Heart left ventricle (tissue), 16 donors: ENCODE results near the gene OCIAD1. TPM values are rescaled to one million over a fixed set of nuclear protein-coding genes. Genes with fewer than 3 reads are reported as not detected.
"Not testable (repeated sequence)": the region's sequence is repeated elsewhere in the genome, so short reads cannot be mapped to it uniquely, and the experiment has no call there.

Experiments
- ATAC-seq, 4 donors: fragments of 200-7000 bp; cut with Tn5 transposase; one replicate each; pipeline ENCODE4 v1.9.1; 2020 to 2022; ENCODE audit warnings: moderate library complexity in 4 of 4, mild to moderate bottlenecking in 3 of 4, moderate number of reproducible peaks in 1 of 4
- DNase-seq, 5 donors: peaks; one replicate each; pipeline ENCODE4 v3.0.0-alpha.2; 2020
- H3K27ac ChIP-seq, 12 donors: fragments of 200-600 bp; sonication (generic) in 4 of 12; one replicate each; pipeline versions ENCODE4 v1.5.0 to v1.8.0; 2016 to 2022; ENCODE audit warnings: mild to moderate bottlenecking in 2 of 12
- H3K27me3 ChIP-seq, 9 donors: fragments of 200-600 bp; sonication (generic) in 2 of 9; one replicate each; pipeline versions ENCODE4 v1.5.1 to v1.8.0; 2016 to 2022; ENCODE audit warnings: mild to moderate bottlenecking in 3 of 9
- H3K36me3 ChIP-seq, 9 donors: fragments of 200-600 bp; sonication (generic) in 2 of 9; one replicate each; pipeline versions ENCODE4 v1.5.0 to v1.8.0; 2018 to 2022; ENCODE audit warnings: mild to moderate bottlenecking in 2 of 9
- H3K4me1 ChIP-seq, 12 donors: fragments of 200-600 bp; sonication (generic) in 4 of 12; one replicate each; pipeline versions ENCODE4 v1.5.0 to v1.8.0; 2016 to 2022; ENCODE audit warnings: mild to moderate bottlenecking in 3 of 12
- H3K4me3 ChIP-seq, 12 donors: fragments of 200-600 bp; sonication (generic) in 4 of 12; one replicate each; pipeline versions ENCODE4 v1.5.0 to v1.8.0; 2017 to 2022; ENCODE audit warnings: mild to moderate bottlenecking in 9 of 12, moderate library complexity in 4 of 12
- H3K9me3 ChIP-seq, 12 donors: fragments of 200-600 bp; sonication (generic) in 4 of 12; one replicate each; pipeline versions ENCODE4 v1.5.0 to v1.8.0; 2016 to 2022; ENCODE audit warnings: mild to moderate bottlenecking in 1 of 12
- POLR2A ChIP-seq, 2 donors: fragments of 450-650 bp; IDR thresholded peaks; one replicate each; pipeline ENCODE4 v1.6.1; 2017; ENCODE audit warnings: antibody characterized with exemption in 2 of 2, mild to moderate bottlenecking in 2 of 2, moderate library complexity in 2 of 2
- WGBS, 4 donors: extraction: QIAGEN DNeasy Blood & Tissue Kit in 2 of 4; methylation state at CpG; one replicate each; pipeline versions ENCODE4 v1.1.5 to v1.1.7; 2013 to 2018; 5-methylcytosine and 5-hydroxymethylcytosine counted together
- intact Hi-C, 10 donors: fragments of 100-400 bp; cut with DNase I; formaldehyde crosslinking; loops; one replicate each; pipeline versions ENCODE4 v1.11.1 to v1.14.2; 2022
- polyA plus RNA-seq, 2 donors: library from polyadenylated mRNA; stranded (reverse); fragments of 200-250 nt; gene quantifications; one replicate each; pipeline ENCODE4 v1.2.3, GENCODE V29; 2013
- total RNA-seq, 9 donors: library from RNA; depleted of rRNA in 2 of 9; stranded (reverse); fragments of >200 nt in 2 of 9; fragmentation: NEBNext Ultra II Directional in 3 of 9; extraction: Animal tissue kit (Norgen Biotek cat#: 25700) in 3 of 9; gene quantifications; one replicate each; pipeline versions ENCODE4 v1.1.0 to v1.2.4, GENCODE V29; 2016 to 2023
- TF ChIP-seq, protein P1 (sequence below), 12 donors: fragments of 200-600 bp; sonication (generic) in 4 of 12; IDR thresholded peaks; one replicate each; pipeline versions ENCODE4 v1.5.0 to v1.8.0; 2018 to 2022; ENCODE audit warnings: antibody characterized with exemption in 12 of 12, mild to moderate bottlenecking in 5 of 12
- donor health status: ischemic (EF 13 %, LVEDD 7.1; RV severe dilation, severe dysfunction).
- donor health status: healthy with polysubstance abuse.
- donor health status: DM: no; HTN: yes; CAD: no.
- donor health status: DM: no; HTN: no; CAD: no.
- donor health status: ischemic (EF 25% LVEDD 6.9; RV normal size, moderate dysfunction).
- donor health status: ischemic (EF 25% LVEDD 5.7; RV mildly dilated, moderate dysfunction).
- donor health status: healthy.
- donor health status: DM: yes; HTN: yes; CAD: no.
- donor health status: ischemic (EF 35%, LVEDD 5.7; RV mildly dilated, moderate dysfunction).
- donor health status: nonischemic (EF 11% LVEDD 7.7; RV severe dilation, severe dysfunction).
- donor health status: DM: yes; HTN: yes; CAD: no.
- donor health status: PGD.
- donor health status: ischemic (EF 29% LVEDD 5.4; RV normal size, mild dysfunction).
- donor health status: nonischemic (EF 23%, LVEDD 6.1; RV moderate dilation, normal function).

The OCIAD1 gene
- total and polyA plus RNA-seq, 11 donors: 102 to 175 (median 133) TPM

DNA sequence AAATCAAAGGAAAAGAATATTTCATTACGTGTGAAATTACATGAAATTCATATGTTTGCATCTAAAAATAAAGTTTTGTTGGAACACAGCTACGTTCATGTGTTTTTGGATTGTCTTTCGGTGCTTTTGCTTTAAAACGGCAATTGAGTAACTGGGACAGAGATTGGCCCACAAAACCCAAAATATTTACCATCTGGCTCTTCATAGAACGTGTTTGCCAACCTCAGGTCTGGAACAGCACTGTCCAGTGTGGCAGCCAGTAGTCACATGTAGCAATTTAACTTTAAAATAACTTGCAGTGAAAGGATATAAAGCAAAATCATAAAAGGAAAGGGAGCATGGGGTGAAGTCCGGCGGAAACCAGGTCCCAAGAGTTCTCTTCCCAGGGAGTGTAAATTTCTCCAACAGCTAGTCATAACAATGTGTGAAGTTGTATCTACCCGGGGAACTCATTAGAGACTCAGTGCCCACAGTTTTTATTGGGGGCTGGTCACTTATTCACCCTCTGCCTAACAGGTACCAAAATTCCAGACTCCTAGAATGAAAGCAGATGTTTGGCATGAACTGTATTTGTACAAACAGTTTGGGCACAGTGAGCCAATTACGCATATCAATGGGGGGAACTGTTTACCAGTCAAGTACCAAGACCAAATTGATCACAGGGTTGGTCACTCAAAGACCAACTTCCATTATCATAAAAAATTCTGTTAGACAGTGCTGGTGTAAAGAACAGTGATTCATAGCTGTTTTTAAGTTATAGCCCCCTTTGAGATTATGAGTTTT is 10.3 kb downstream of the OCIAD1 start:
- H3K4me3 ChIP-seq: no peak overlapping the region
- H3K4me1 ChIP-seq: peaks cover 0 to 9% (median 0%) of the 10 kb centered on the region in 12 donors
- TF ChIP-seq POLR2A (IDR thresholded peaks at IDR 0.05): no peak
- TF ChIP-seq, protein P1, sequence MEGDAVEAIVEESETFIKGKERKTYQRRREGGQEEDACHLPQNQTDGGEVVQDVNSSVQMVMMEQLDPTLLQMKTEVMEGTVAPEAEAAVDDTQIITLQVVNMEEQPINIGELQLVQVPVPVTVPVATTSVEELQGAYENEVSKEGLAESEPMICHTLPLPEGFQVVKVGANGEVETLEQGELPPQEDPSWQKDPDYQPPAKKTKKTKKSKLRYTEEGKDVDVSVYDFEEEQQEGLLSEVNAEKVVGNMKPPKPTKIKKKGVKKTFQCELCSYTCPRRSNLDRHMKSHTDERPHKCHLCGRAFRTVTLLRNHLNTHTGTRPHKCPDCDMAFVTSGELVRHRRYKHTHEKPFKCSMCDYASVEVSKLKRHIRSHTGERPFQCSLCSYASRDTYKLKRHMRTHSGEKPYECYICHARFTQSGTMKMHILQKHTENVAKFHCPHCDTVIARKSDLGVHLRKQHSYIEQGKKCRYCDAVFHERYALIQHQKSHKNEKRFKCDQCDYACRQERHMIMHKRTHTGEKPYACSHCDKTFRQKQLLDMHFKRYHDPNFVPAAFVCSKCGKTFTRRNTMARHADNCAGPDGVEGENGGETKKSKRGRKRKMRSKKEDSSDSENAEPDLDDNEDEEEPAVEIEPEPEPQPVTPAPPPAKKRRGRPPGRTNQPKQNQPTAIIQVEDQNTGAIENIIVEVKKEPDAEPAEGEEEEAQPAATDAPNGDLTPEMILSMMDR (IDR thresholded peaks at IDR 0.05): no peak
- 82 to 88% (median 84%) methylated on average over 9 of the region's 9 CpGs for WGBS, 4 donors
- ATAC-seq (no peak), DNase-seq (no peak)
- intact Hi-C loops: loop anchor here in 2 of 10 donors (5.0 to 10.0 kb wide), 3 partner anchors 124 to 326 kb away; no protein-coding TSS in a partner anchor
- H3K27me3 ChIP-seq: no peaks in the 10 kb centered on the region
- H3K9me3 ChIP-seq: no peaks in the 10 kb centered on the region
- H3K27ac ChIP-seq: no peak overlapping the region
- H3K36me3 ChIP-seq: peaks cover 0 to 98% (median 79%) of the 10 kb centered on the region in 9 donors

DNA sequence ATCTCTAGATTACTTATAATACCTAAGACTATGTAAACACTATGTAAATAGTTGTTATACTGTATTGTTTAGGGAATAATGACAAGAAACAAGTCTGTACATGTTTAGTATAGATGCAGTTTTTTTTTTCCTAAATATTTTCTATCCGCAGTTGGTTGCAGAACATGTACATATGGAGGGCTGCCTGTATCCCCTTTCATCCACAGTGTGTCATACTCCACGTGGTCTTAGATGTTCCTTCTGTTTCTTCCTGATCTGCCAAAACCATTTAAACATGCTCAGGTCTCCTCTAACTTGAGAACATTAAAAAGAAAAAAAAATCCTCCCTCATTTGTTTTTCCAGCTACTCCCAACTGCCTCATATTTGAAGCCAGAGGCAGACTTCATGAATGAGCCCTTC is 14.0 kb downstream of the OCIAD1 start:
- DNase-seq (no peak), ATAC-seq (no peak)
- TF ChIP-seq, protein P1 (IDR thresholded peaks at IDR 0.05): no peak
- no peak for TF ChIP-seq POLR2A (IDR thresholded peaks at IDR 0.05)
- H3K27ac ChIP-seq: no peak overlapping the region
- H3K36me3 ChIP-seq: peaks cover 0 to 99% (median 78%) of the 10 kb centered on the region in 9 donors
- H3K4me3 ChIP-seq: no peak overlapping the region
- peaks cover 0 to 6% (median 0%) of the 10 kb centered on the region in 12 donors for H3K4me1 ChIP-seq
- WGBS, 4 donors: 68 to 78% (median 77%) methylated on average over 2 of the region's 2 CpGs
- intact Hi-C loops: loop anchor here in 2 of 10 donors (5.0 to 10.0 kb wide), 3 partner anchors 120 to 330 kb away; no protein-coding TSS in a partner anchor
- no peaks in the 10 kb centered on the region for H3K27me3 ChIP-seq
- peaks cover 0 to 3% (median 0%) of the 10 kb centered on the region in 12 donors for H3K9me3 ChIP-seq

DNA sequence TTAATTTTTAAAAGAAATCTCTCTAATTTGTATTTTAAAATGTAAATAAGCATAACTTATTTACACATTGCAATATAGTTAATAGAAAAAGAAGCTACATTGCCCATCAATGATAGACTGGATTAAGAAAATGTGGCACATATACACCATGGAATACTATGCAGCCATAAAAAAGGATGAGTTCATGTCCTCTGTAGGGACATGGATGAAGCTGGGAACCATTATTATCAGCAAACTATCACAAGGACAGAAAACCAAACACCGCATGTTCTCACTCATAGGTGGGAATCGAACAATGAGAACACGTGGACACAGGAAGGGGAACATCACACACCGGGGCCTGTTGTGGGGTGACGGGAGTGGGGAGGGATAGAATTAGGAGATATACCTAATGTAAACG is 17.9 kb downstream of the OCIAD1 start:
- not testable (repeated sequence) for H3K9me3 ChIP-seq, H3K27me3 ChIP-seq, ATAC-seq, DNase-seq, H3K4me1 ChIP-seq, H3K27ac ChIP-seq, H3K4me3 ChIP-seq
- WGBS, 4 donors: 96 to 98% (median 98%) methylated on average over 6 of the region's 6 CpGs
- intact Hi-C loops: loop anchor here in 2 of 10 donors (10.0 kb wide), 2 partner anchors 116 to 334 kb away; no protein-coding TSS in a partner anchor
- H3K36me3 ChIP-seq: peaks cover 0 to 100% (median 81%) of the 10 kb centered on the region in 9 donors

DNA sequence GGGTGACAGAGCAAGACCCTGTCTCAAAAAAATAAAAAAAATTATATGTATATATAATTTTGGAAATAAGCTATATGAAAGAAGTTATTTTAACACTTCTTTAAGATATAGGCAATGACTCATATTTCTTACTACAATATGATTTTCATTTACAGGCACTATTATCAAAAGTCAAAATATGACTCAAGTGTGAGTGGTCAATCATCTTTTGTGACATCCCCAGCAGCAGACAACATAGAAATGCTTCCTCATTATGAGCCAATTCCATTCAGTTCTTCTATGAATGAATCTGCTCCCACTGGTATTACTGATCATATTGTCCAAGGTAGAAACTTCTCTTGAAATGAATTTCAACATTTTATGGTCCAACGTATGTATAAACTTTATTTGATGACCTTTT is 20.8 kb downstream of the OCIAD1 start:
- H3K27me3 ChIP-seq: no peaks in the 10 kb centered on the region
- intact Hi-C loops: loop anchor here in 1 of 10 donors (10.0 kb wide), 1 partner anchor 267 kb away; no protein-coding TSS in a partner anchor
- H3K9me3 ChIP-seq: peaks cover 0 to 3% (median 0%) of the 10 kb centered on the region in 12 donors
- H3K4me1 ChIP-seq: no peaks in the 10 kb centered on the region
- peaks cover 0 to 100% (median 86%) of the 10 kb centered on the region in 9 donors for H3K36me3 ChIP-seq
- ATAC-seq: no peak
- WGBS, 4 donors: 84 to 92% (median 87%) methylated on average over 1 of the region's 1 CpG
- TF ChIP-seq, protein P1 (IDR thresholded peaks at IDR 0.05): no peak
- TF ChIP-seq POLR2A (IDR thresholded peaks at IDR 0.05): no peak
- no peak for DNase-seq
- no peak overlapping the region for H3K4me3 ChIP-seq
- H3K27ac ChIP-seq: no peak overlapping the region
